GM21717 (cell line): ENCODE measurements around the gene ADRA2B.
"Not testable (repeated sequence)": the region's sequence is repeated elsewhere in the genome, so short reads cannot be mapped to it uniquely, and the experiment has no call there.

Source experiments
- ATAC-seq: cut with Tn5 transposase; IDR thresholded peaks from one replicate; pipeline ENCODE4 v1.9.1; 2021; ENCODE audit warnings: mild to moderate bottlenecking, moderate library complexity; ENCODE audit not compliant: unreplicated experiment

ADRA2B gene

GRCh38 chr2:96091141-96091710 is 25.1 kb downstream of the ADRA2B start:
- no peak for ATAC-seq

- ATAC-seq: no peak
Observed at GRCh38 chr2:96090196-96090926, 26.0 kb downstream of the ADRA2B start.

GRCh38 chr2:96089356-96090195 is 26.8 kb downstream of the ADRA2B start:
- ATAC-seq: no peak

- ATAC-seq: no peak
Observed at GRCh38 chr2:96088340-96089335, 27.7 kb downstream of the ADRA2B start.

- ATAC-seq: no peak
Observed at GRCh38 chr2:96087130-96087529, 29.2 kb downstream of the ADRA2B start.

- no peak for ATAC-seq
Observed at GRCh38 chr2:96085541-96086355, 30.6 kb downstream of the ADRA2B start.

GRCh38 chr2:96084858-96085518 is 31.4 kb downstream of the ADRA2B start:
- ATAC-seq: not testable (repeated sequence)

- no peak for ATAC-seq
Observed at GRCh38 chr2:96083989-96084857, 32.1 kb downstream of the ADRA2B start.

GRCh38 chr2:96083064-96083939 is 33.1 kb downstream of the ADRA2B start:
- no peak for ATAC-seq

GRCh38 chr2:96082211-96083063 is 33.9 kb downstream of the ADRA2B start:
- no peak for ATAC-seq

- no peak for ATAC-seq
Observed at GRCh38 chr2:96081042-96081441, 35.3 kb downstream of the ADRA2B start.

GRCh38 chr2:96075199-96075771 is 41.1 kb downstream of the ADRA2B start:
- no peak for ATAC-seq

- ATAC-seq: no peak
Observed at GRCh38 chr2:96074156-96074555, 42.2 kb downstream of the ADRA2B start.

- ATAC-seq: no peak
Observed at GRCh38 chr2:96073170-96073775, 43.1 kb downstream of the ADRA2B start.

GRCh38 chr2:96072746-96073145 is 43.6 kb downstream of the ADRA2B start:
- no peak for ATAC-seq
